Stimulated activated CD4-positive, alpha-beta T cell treated with anti-CD3 and anti-CD28 coated beads, Interleukin-15, amount 100 ng/mL, for 48 hours (primary cell): ENCODE results near the gene AMH.

Source experiments
- DNase-seq, 2 donors: peaks; one replicate each; pipeline ENCODE4 v3.0.0-alpha.2; 2020; ENCODE audit warnings: low read depth in 2 of 2

The AMH gene

DNA sequence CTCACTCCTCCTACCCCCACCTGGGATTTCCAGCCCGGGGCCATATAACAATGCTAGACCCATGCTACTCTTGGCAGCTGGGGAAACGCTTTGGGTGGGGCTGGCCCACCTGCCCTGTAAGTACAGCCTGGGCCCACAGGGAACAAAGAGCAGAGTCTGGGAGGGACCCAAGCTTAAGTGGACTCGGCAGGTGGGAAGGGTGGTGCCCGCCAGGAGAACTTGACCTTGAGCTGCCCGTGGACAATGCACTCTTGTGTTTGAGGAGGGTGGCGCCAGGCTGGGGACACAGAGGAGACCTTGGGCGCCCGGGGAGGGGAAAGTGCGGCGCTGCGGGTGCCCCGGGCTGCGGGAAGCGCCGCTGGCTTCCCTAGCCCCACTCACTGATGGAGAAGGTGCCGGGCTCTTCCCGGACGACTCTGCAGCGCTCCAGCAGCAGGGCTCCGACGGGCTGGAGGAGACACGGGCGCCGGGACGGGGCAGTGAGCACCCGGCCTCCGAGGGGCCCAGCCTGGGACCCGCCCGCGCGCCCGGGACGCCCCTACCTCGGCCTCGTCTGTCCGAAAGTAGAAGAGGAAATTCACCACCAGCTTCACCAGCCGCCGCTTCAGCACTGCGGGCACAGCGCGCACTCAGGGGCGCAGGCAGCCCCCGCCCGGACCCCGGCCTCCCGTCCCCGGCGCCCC lies 13.6 kb upstream of the AMH start:
- no peak for DNase-seq

- no peak for DNase-seq
These were observed 13.1 kb upstream of the AMH start for GRCh38 chr19:2236064-2236313.

DNA sequence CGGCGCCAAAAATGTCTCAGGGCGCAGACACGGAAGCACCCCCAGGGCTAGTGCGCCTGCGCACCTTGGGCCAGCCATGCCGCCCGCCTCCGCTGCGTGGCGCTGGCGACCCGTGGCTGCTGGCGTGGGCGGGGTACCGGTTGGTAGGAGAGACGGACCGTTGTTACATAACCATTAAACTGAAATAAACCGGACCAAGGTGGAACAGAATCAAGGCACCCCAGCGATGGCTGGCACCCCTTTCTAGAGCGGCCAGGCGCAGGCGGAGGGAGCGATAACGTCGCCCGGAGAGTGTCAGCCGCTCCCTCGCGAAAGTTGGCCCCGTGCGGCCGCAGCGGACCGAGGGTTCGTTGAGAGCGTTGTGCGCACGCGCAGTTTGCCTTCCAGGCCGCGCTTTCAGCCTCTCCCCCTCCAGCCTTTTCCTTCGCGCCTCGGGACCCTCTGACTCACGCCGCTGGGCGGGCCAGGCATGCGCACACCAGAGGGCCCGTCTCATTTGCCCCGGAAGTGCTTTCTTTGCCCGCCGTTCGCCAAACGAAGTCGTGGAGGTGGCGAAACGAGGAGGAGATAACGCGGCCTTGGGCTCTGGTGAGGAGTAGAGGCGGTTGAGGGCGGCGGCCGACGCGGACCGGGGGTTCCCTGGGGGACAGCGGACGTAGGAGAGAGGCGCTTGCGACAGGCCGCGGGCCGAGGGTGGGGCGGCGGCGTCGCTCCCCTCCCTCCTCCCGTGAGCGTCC lies 12.6 kb upstream of the AMH start, which contains the start of the genes PLEKHJ1 and SF3A2:
PLEKHJ1 (minus strand) TSS at position 16 of the 737 bp plus-strand sequence. CDS start 81 bp downstream, outside the sequence.
SF3A2 (plus strand) TSS at position 511 of the 737 bp plus-strand sequence. CDS start 6,595 bp downstream, outside the sequence.
- peak; percentile 96 to 97 for DNase-seq

- DNase-seq, result no peak
These were observed 11.9 kb upstream of the AMH start for GRCh38 chr19:2237051-2237868.

GRCh38 chr19:2237869-2238153 lies 11.3 kb upstream of the AMH start:
- no peak for DNase-seq

- DNase-seq, result no peak
These were observed 9.9 kb upstream of the AMH start for GRCh38 chr19:2239173-2239572.

GRCh38 chr19:2239771-2240770 lies 9.1 kb upstream of the AMH start:
- DNase-seq, result no peak

- DNase-seq, result no peak
These were observed 8.0 kb upstream of the AMH start for GRCh38 chr19:2240881-2241760.

DNA sequence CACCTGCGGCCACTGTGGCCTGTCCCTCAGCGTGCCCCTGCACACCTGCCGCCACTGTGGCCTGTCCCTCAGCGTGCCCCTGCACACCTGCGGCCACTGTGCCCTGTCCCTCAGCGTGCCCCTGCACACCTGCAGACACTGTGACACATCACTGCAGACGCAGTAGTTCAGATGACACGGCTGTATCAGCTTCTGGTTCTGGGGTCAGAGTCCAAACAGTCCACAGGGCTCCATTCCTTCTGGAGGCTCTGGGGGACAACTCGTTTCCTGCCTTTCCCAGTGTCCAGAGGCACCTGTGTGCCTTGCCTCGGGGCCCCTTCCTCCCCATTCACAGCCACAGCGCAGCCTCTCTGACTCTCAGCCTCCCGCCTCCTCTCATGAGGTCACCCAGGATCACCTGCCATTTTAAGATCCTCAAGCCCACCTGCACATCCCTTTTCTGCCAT lies 7.0 kb upstream of the AMH start:
- DNase-seq, result no peak

GRCh38 chr19:2242816-2243215 lies 6.3 kb upstream of the AMH start:
- no peak for DNase-seq

- DNase-seq, result no peak
These were observed 5.6 kb upstream of the AMH start for GRCh38 chr19:2243274-2244124.

- no peak for DNase-seq
These were observed 5.1 kb upstream of the AMH start for GRCh38 chr19:2244125-2244411.

GRCh38 chr19:2244486-2244885 lies 4.6 kb upstream of the AMH start:
- no peak for DNase-seq

GRCh38 chr19:2245273-2245672 lies 3.9 kb upstream of the AMH start:
- no peak for DNase-seq

DNA sequence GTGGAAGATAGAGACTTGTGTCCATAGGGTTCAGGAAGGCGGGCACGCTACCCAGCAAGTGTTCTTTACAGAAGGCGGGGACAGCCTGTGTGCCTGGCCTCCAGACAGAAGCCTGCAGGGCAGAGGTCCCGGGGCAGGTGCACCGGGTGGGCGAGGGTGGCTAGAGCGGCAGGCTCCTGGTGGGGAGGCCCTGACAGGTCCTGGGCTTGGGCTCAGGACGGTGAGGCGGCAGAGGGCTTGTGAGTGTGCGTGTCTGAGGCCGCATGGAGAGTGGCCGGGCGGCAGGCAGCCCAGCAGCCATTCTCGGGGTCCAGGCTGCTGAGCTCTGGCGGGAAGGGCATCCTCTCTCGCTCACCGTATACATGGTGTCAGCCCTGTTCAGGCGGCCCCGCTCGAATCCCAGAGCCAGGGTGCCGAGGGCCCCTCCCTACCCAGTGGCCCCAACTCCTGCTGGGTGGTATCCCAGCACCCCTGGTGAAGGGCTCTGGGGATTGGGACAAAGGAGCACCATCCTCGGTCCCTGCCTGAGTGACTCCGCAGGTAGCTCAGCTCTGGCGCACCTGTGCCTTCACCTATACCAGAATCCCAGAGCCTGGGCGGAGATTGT lies 3.0 kb upstream of the AMH start:
- no peak for DNase-seq

DNA sequence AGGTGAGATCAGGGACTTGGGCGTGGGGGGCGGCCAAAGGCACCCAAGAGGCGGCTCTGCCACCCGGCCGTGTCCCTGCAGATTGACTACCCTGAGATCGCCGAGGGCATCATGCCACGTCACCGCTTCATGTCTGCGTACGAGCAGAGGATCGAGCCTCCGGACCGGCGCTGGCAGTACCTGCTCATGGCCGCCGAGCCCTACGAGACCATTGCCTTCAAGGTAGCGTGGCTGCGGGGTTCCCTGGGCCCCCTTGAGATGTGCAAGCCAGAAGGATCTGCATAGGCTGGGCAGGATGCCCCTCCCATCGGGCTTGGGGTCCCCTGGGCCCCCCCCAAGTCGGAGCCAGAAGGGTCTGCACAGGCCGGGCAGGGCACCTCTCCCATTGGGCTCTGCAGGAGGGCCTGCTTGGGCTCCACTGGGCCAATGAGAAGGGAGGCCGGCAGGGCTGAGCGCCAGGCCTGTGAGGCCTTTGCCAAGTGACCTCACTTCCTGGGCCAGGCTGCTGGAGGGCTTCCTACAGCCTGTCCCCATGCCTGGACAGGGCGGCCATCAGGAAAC lies 2.2 kb upstream of the AMH start:
- DNase-seq, result no peak

DNA sequence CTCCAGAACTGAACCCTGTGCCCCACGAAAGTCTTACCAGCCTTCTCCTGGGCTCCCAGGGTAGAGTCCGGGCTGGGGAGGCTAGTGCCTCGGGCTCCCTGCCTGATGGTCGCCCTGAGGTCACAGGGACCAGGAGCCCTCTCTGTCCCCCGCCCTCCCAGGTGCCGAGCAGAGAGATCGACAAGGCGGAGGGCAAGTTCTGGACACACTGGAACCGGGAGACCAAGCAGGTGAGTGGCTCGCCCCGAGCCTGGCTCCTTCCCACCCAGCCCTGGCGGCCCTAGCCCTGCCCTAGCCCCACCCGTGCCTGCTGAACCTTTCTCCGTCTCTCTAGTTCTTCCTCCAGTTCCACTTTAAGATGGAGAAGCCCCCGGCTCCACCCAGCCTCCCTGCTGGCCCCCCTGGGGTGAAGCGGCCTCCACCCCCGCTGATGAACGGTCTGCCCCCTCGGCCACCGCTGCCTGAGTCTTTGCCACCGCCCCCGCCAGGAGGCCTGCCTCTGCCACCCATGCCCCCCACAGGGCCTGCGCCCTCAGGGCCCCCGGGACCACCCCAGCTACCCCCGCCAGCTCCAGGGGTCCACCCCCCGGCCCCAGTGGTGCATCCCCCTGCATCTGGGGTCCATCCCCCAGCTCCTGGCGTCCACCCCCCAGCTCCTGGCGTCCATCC lies 1.6 kb upstream of the AMH start:
- DNase-seq, result no peak
